ENCODE measurements around the gene HOXA3. TPM values are rescaled to one million over a fixed set of nuclear protein-coding genes. Genes with fewer than 3 reads are reported as not detected.

HOXA3 gene
- total RNA-seq, 1 donor from 2014 or later: 77.4 TPM

DNA sequence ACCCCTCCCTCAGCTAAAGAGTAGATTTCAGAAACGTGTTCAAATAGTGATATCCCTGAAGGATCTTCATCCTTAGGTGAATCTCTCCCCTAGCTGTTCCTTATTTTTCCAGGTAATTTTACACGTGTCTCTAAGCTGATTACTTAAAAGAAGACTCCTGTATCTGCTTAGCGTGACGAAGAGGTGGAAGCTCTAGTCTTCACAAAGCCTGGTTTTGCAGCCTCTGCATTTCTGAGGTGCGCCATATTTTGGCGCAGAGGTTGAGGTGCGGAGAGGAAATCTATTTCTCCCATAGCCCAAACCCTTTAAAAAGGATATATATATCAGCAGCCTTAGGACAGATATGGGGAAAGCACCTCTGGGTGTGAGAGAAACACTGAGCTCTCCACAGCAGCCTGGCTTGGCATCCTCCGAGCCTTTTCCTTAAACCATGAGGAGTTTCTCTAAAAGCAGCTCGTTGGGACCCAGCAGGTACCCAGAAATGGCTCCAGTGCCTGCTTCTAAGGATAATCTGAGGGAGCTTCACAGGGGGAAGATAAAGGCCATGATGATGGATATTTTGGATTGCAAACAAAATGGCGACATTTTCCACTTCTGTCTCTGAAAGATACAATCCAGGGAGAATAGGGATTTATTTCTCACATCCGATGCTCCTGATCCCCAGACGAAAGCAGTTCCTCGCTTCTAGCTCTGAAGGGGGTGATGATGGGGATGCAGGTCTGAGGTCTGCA, 46.9 kb downstream of the HOXA3 start:
- H3K4me1 Mint-ChIP-seq (ENCODE audit: low read depth): peaks cover 79% of the 10 kb centered on the region
- peak overlapping the region; percentile 54 for H3K4me3 Mint-ChIP-seq (ENCODE audit: low read depth)
- no peak for TF ChIP-seq CTCF (IDR thresholded peaks at IDR 0.05; ENCODE audit: unreplicated experiment)
- H3K27me3 Mint-ChIP-seq: no peaks in the 10 kb centered on the region
- peaks cover 22% of the 10 kb centered on the region for H3K36me3 Mint-ChIP-seq (ENCODE audit: insufficient read depth)
- DNase-seq (ENCODE audit: low spot score, unreplicated experiment): no peak
- no peaks in the 10 kb centered on the region for H3K9me3 Mint-ChIP-seq (ENCODE audit: low read depth)
- H3K27ac Mint-ChIP-seq: peak overlapping the region; percentile 96

DNA sequence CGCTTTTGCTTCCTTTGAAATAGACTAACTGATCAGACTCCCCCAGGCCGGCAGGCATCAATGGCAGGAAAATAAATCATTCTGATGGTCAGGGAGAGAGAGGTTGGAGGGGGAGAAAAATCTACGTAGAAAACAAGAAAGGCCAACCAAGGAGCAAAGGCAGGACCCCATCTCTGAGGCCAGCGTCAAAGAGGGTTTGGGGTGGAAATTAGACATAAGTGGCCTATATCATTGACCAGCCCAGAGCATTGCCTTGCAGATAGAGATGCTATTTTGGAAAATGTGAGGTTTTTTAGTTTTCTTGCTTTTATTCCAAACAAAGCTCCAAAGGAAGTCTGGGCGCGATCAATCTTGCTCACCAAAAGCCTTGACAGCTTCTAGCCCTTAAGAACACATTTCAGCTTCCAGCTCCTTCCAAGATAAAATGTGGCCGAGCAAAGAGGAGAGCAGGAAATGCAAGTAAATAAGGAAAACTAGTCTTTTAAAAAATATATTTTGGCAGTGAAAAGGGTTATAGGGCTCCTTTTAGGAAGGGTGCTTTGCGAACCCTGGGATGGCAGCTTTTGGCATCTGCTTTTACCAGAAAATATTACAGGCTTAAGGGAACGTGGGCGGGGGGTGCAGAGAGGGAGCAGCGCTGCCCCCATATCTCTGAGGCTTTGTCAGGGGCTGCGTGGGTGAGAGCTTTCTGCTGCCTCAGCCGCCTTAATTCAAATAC, 47.9 kb downstream of the HOXA3 start:
- no peak for TF ChIP-seq CTCF (IDR thresholded peaks at IDR 0.05; ENCODE audit: unreplicated experiment)
- Mint-ChIP-seq H3K4me3 (ENCODE audit: low read depth) (peak overlapping the region; percentile 94), H3K27ac (peak overlapping the region; percentile 96), H3K9me3 (ENCODE audit: low read depth) (no peaks in the 10 kb centered on the region), H3K4me1 (ENCODE audit: low read depth) (peaks cover 82% of the 10 kb centered on the region), H3K36me3 (ENCODE audit: insufficient read depth) (peaks cover 21% of the 10 kb centered on the region), H3K27me3 (no peaks in the 10 kb centered on the region)
- no peak for DNase-seq (ENCODE audit: low spot score, unreplicated experiment)

GRCh38 chr7:27103489-27104226, 48.7 kb downstream of the HOXA3 start:
- Mint-ChIP-seq H3K4me1 (ENCODE audit: low read depth) (peaks cover 79% of the 10 kb centered on the region), H3K4me3 (ENCODE audit: low read depth) (peak overlapping the region; percentile 94), H3K9me3 (ENCODE audit: low read depth) (no peaks in the 10 kb centered on the region), H3K27ac (peak overlapping the region; percentile 96), H3K36me3 (ENCODE audit: insufficient read depth) (peaks cover 24% of the 10 kb centered on the region), H3K27me3 (no peaks in the 10 kb centered on the region)
- TF ChIP-seq CTCF (IDR thresholded peaks at IDR 0.05; ENCODE audit: unreplicated experiment): no peak
- DNase-seq (ENCODE audit: low spot score, unreplicated experiment): no peak

DNA sequence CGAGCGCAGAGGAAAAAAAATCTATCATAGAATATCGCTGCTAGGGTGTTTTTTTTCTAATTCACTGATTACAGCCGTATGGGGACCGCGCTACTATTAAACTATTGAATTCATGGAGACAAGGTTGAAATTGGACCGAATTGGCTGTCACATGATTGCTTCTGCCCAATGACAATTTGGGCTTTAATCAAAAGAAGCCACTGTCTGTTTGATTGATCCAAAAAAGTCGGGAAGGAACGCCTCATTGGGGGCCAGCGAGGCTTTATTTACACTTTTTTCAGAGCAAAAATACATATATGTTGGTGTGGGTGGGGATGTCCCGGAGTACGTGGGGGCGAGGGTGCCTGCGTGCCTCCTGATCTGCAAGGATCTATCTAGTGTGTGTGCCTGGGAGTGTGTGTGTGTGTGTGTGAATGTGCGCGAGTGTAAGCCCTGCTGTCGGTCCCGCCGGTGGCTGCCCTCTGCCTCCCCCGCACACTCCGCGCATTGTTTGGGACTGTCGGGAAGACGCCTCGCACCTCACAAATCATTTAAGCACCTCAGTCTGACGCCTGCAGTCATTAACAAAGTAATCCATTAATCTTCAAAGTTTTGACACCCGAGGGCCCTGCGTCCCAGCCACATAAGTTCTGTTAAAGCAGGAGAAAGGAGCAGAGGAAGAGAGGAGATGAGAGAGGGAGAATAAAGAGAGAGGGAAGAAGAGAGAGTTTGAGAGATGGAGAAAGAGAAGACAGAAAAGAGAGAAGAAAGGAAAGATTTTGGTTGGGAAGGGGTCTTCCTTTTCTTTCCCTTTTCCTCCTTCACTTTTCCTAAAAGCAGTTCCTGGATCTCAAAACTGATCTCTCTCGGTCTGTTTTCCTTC, 49.6 kb downstream of the HOXA3 start, which contains the start of gene HOXA2:
Gene HOXA2, minus strand, starts transcription at position 103 of the 862 bp plus-strand sequence. CDS start 183 bp downstream, outside the sequence.
- Mint-ChIP-seq H3K4me3 (ENCODE audit: low read depth) (peak within 1 kb of the TSS; percentile 94), H3K36me3 (ENCODE audit: insufficient read depth) (peaks cover 22% of the 10 kb centered on the region), H3K27ac (peak within 1 kb of the TSS; percentile 96), H3K4me1 (ENCODE audit: low read depth) (peaks cover 76% of the 10 kb centered on the region), H3K27me3 (no peaks in the 10 kb centered on the region), H3K9me3 (ENCODE audit: low read depth) (no peaks in the 10 kb centered on the region)
- TF ChIP-seq CTCF (IDR thresholded peaks at IDR 0.05; ENCODE audit: unreplicated experiment): no peak
- DNase-seq (ENCODE audit: low spot score, unreplicated experiment): no peak
